Skeletal muscle cell (primary cell): Measurements from ENCODE around the gene UPP1.

Experiments used
- DNase-seq: peaks from one replicate; pipeline ENCODE4 v3.0.0-alpha.2; 2010; ENCODE audit warnings: low read depth
- H3K4me3 ChIP-seq: 2 replicates; pipeline ENCODE4 v1.5.1; 2011; ENCODE audit warnings: low read depth, mild to moderate bottlenecking, control low read depth, low read length, moderate library complexity

Gene UPP1

DNA sequence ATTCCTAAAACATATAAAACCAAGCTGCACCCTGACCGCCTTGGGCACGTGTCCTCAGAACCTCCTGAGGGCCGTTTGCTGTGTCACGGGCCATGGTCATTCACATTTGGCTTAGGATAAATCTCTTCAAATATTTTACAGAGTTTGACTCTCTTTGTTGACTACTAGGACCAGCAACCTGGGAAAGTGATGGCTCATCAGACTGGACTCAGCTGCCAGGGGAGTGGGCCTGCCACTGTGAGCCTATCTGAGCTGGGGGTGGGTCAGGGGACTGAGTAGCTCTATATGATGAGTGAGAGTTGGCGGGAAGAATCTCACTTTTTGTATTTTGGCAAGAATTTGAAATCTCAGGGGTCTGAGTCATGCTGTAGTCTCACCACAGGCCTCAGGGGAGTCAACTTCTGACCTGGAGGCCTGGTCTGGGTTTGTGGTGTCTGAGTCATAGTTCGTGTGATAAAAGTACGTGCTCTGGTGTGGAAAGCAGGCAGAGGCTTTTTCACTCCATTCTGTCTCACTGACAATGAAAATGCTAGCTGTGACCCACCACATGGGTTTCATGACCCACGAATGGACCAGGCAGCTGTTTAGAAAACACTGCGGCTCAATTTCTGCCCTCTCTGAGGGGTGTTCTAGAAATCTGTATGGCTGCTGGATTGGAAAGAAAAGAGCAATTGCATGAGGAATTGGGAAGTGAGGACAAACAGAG lies 4.2 kb upstream of the UPP1 start:
- peak; percentile 99 for DNase-seq
- H3K4me3 ChIP-seq = no peak overlapping the region

DNA sequence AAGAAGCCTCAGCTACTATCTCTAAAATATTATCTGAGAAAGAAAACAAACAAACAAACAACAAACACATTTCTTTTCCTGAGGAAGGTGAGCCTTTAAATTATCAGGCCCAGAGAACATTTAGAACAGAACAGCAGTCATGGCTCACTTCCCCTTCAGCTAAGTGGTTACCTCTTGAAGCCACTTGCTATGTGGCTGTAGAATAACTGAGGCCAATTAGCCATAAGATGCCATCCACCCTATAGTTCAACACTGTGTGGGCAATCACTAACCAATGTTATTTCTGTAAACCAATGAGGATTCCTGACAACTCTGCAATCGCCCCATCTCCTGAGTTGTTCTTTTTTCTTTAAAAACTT lies 3.7 kb upstream of the UPP1 start:
- no peak overlapping the region for H3K4me3 ChIP-seq
- DNase-seq = no peak

DNA sequence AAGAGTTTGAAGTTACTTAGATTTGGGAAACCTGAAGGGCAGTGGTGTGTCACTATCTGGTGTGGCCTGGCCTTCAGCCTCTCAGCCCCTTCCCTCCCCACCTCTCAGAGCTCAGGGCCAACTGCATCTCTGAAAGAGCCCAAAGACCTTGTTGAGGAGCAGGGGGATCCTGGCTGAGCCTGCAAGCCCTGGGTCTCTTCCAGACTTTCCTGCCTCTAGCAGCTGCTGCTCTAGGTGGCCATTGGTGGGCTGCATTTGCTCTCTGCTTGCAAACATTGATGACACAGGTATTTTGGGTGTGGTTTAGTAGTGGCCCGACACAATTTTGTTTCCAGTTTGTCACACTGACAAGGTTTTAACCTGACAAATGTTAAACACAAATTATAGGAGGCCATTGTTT lies 3.1 kb upstream of the UPP1 start:
- no peak for DNase-seq
- H3K4me3 ChIP-seq = no peak overlapping the region

DNA sequence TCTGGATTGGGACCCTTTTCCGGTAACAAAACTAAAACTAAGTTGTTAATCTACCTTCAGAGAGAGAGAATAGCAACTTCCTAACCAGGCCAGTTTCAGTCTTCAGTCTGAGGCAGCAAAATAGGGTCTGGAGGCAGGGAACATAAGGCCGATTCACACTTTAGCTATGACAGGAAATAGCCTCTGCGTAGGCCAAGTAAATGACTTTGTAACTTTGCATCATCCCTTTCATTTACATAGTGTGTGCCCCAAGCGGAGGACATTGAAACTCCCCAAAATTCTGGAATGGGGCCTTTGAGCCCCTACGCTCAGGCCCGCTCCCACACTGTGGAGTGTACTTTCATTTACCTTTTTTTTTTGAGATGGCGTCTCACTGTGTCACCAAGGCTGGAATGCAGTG lies 1.7 kb upstream of the UPP1 start:
- H3K4me3 ChIP-seq = no peak overlapping the region
- peak; percentile 59 for DNase-seq

DNA sequence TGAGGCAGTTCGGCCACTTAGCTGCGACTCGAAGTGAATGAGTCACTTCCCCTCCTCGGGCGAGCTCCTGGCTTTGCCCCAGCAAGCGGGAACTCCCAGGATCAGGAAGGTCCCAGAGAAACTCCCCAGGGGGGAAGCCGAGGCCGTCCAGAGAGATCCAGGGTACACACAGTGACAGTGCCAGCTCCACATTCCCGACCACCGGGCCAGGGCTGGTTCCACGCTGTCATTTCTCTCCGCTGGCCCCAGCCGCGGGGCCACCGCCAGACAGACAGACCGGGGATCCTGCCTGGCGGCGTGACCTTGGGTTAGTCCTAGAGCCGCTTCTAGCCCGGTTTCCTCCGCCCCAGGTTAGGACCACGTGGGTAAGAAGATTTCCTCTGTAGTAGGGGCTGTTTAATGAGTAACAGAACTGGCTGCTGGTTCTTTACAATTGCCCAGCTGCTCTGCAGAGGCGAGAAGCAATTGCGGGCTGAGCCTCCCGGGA lies 463 bp upstream of the UPP1 start:
- DNase-seq = peak; percentile 92
- peak overlapping the region; percentile 80 for H3K4me3 ChIP-seq

DNA sequence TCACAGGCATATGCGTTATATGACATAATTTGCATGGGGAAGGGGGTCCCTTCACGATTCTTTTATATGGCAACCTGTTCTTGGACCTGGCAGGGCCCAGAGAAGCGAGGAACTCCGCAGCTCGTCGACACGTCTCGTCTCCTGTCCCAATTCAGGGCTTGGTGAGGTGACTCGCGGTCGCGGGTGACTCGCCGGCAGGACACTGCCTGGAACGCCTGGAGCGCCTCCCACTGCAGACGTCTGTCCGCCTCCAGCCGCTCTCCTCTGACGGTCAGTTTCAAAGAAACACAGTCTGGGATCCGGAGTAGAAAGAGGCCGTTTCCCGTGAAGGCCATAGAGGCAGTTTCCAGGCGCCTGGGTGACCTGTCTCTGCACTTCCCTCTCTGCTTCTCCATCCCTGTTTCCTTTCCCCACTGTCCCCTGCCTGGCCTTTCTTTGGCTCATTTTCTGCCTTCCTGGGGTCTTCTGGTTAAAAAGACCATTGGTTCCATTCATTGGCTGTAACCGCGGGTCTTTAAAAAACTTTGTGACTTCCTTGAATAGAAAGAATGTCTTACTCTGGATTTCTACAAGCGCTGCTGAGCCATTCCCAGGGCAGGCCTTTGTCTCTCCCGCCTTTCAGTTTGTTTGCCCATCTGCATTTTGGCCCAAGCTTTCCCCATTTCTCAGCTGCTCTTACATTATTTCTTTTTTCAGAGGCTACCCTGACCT lies 1.2 kb downstream of the UPP1 start:
- H3K4me3 ChIP-seq = peak overlapping the region; percentile 80
- DNase-seq = no peak

DNA sequence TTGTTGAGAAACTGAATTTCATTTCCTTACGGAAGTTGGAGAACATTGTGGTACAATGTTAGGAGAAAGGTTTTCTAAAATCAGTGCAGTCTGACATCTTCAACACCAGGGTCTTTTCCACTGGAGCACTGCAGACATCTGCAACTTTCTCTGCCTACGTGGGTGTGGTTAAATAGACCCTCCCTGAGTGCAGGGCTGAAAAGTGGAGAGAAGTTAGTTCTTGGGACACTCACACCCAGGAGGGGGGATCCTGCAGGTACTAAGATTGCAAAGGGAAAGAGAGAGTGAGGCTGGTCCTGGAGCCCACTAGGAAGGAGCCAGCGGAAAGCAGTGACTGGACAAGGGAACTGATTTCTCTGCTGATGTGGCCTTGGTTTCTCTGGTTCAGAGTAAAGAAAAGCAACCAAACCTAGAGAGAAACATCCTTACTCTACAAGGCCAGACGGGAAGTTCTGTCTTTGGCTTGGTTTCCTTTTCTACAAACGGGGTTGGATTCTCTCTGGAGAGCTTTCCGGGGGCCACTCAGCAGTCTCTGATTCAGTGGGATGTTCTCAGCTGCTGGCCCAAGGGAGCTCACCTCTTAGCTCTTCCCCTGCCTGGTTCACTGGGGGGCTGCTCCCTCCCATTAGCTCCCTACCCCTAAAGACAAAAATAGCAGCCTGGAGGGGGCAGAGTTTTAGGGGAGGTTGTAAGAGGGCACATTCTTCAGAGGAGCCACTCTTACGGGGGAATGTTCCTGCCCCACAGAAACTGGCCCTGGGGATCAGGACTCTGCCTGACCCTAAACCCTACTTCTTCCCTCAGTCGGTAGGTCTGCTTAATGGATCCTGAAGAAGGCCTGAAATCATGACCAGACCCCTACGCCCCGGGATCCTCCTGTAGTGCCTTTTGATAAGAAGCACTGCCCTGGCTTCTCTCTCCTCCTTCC lies 2.7 kb downstream of the UPP1 start:
- no peak overlapping the region for H3K4me3 ChIP-seq
- DNase-seq = no peak

DNA sequence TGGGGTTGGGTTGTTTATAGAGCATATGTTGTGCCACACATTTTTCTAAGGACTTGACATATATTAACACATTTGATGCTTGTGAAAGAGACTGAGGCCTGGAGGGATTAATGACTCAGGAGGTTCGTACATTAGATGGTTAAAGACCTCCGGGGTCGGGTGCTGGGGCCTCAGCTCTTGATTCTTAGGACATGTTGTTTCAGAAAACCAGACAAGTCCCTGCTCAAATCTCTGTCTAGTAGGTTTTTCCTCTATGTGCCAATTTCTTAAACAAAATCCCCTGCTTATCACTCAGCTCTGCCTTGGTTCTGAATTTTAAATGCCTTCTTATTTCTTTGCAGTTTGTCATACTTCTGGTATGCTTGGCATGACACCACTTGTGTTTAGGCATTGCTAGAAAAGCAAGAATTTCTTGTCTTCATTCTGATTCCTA lies 5.8 kb downstream of the UPP1 start:
- no peak overlapping the region for H3K4me3 ChIP-seq
- DNase-seq = no peak

DNA sequence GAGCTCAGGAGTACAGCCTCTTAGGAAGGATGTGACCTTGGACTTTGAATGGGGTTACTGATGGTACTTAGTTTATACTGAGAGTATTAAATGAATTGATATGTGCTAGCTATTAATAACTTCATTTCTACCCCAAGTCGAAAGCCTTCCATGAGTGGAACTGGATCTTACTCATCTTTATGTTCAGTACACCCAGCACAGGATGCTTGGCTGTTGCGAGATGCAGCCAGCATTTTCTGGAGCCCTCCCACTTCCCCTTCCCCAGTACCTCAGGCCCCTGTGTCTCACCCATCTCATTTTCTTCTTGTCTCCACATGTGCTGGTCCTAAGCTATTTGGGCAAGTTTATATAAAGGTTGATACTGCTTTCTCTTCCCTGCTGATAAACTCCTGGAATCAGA lies 7.2 kb downstream of the UPP1 start:
- H3K4me3 ChIP-seq = no peak overlapping the region
- DNase-seq = no peak

DNA sequence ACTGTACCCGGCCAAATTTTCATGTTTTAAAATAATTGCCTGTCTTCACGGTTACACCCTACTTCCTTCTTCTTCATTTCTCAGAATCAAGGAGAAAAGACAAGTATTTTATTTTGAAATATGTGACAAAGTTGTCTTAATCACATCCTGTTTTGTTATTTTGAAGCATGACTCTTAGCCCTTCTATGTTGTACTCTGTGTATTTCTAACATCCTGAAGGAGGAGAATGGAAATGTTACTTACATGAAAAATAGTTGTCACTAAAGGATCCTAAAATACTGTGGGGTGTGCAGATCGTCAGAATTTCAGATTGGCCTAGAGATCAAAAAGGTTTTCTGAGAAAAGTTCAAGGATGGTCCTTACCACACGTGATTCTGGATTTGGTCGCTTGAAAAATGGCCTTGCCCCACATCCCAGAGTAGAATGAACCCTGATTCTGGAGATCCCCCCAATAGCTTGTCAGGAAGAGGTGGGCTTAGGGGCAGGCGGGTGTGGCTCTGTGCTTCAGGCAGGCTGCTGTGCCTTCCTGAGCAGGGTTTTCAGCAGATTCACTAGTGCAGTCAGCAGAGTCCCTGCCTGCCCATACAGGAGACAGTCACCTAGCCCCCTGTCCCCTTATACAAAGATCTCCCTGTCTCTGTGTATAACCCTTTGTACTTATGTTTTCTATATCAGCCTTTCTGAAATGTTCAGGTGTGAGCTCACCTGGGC lies 8.6 kb downstream of the UPP1 start:
- no peak for DNase-seq
- no peak overlapping the region for H3K4me3 ChIP-seq

DNA sequence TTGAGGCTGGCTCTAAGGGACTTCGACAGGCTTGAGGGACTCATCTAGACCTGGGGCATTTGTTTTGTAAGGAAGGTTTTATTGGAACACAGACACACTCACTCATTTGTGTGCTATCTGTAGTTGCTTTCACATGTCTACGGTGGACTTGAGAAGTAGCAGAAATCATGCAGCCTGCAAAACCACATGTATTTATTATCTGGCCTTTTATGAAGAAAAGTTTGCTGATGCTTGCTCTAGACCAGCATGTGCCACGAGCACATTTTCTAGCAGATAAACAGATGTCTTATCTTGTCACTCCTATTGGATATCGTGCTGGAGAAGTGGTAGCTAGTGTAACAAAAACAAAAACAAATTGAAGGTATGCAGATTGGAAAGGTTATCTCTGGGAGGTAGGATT lies 9.8 kb downstream of the UPP1 start:
- no peak for DNase-seq
- H3K4me3 ChIP-seq = no peak overlapping the region

DNA sequence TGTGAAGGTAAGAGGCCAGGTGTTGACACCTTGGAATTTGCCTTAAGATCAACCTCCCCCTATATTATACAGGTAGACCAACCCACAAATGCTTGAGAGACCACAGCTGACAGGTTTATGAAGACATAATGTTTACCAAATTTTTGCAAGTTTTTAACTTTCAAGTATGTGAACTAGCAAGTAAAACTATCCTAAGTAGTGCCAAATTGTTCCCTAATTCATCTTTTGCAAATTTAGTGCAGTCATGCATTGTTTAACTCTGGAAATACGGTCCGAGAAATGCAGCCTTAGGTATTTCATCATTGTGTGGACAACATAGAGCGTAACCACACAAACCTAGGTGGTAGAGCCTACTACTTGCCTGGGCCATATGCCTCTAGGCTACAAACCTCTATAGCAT lies 10.7 kb downstream of the UPP1 start:
- DNase-seq = no peak
- no peak overlapping the region for H3K4me3 ChIP-seq

DNA sequence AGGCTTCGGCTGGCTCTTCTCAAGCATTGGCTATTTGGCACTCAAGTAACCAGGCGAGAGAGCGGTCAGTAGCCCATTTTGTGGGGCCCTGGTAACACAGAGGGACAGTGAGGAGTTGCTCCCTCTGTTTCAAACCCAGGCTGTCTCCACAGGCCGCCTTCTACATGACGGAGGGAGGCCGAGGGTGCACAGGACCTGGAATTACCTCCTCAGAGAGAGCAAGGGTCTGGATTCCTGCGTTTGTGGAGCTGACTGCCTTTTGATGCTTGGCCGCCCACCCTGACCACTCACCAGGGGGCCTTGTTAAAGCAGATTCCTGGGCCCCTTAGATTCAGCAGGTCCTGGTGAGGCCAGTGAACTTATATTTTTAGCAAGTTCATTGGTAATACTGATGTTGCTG lies 12.3 kb downstream of the UPP1 start:
- no peak overlapping the region for H3K4me3 ChIP-seq
- DNase-seq = no peak

DNA sequence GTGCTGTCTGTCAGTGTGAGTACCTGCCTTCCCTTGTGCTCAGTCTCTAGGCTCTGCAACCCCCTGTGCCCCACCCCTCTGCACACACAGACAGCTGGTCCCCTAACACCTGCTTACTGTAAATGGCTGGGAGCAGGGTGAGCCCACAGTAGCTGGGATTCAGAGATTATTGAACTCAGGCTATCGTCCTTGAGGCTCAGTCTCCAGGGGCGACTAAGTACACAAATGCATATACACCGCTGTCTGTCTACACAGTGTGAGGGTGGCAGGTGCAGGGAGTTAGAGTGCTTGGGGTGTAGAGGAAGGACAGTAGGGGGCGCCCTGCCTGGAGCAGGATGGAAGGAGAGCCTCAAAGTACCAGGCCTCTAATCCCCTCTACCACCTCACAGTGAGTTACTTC lies 12.9 kb downstream of the UPP1 start:
- no peak for DNase-seq
- H3K4me3 ChIP-seq = no peak overlapping the region

DNA sequence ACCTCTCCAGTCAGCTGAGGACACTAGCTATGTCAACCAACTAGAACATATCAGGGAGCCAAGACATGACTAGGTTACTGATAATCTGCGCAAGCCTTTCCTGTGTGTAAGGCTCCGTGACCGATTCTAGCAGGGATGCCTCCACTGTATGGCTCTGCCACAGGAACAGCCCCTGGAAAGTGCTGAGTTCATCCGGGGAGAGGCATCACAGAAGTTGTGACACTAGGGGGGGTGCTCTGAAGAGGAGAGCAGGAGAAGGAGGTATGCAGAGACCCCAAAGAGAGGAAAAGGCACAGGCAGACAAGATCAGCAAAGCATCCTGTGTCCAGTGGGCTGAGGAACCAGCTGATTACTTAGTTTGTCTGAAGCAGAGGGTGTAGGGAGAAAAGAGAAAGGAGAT lies 13.5 kb downstream of the UPP1 start:
- DNase-seq = no peak
- no peak overlapping the region for H3K4me3 ChIP-seq

DNA sequence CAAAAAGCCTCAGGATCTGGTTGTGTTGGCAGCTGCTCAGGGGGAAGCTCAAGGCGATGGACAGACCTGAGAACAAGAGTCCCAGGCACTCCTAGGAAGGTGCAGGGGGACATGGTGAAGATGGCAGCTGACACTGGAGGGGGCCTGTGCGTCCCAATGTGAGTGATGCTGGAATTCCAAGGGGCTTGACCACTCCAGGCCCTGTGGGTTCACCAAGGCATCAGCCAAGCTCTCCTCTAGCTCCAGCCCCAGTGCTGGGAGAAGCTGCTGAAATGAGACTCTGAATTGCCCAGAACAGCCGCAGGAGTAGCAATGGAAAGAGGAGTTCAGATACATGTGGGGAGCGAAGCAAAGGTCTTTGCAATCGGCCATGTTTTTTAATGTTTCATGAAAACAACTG lies 16.0 kb downstream of the UPP1 start:
- H3K4me3 ChIP-seq = no peak overlapping the region
- DNase-seq = no peak

DNA sequence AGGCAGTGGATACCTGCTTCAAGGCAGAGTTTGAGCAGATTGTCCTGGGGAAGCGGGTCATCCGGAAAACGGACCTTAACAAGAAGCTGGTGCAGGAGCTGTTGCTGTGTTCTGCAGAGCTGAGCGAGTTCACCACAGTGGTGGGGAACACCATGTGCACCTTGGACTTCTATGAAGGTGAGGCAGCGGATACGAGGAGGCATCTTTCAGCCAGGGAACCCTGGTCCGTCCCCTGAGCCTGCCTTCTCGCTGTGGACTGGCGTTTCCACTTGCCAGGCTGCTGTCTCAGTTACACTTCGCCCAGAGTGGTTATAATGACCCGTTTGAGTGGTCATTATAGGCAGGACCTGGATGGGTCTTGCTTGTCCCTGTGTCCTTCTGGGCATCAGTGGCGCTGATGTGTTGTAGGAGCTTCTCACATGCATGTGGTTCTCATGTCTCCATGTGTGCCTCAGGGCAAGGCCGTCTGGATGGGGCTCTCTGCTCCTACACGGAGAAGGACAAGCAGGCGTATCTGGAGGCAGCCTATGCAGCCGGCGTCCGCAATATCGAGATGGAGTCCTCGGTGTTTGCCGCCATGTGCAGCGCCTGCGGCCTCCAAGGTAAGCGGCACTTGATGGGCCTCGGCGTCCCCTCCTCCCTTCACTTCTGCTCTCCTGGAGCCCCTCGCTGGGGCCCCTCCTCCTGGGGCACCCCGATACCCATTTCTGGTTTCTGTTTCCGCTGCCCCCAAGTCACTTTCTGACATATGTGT lies 18.0 kb downstream of the UPP1 start:
- no peak for DNase-seq
- no peak overlapping the region for H3K4me3 ChIP-seq

DNA sequence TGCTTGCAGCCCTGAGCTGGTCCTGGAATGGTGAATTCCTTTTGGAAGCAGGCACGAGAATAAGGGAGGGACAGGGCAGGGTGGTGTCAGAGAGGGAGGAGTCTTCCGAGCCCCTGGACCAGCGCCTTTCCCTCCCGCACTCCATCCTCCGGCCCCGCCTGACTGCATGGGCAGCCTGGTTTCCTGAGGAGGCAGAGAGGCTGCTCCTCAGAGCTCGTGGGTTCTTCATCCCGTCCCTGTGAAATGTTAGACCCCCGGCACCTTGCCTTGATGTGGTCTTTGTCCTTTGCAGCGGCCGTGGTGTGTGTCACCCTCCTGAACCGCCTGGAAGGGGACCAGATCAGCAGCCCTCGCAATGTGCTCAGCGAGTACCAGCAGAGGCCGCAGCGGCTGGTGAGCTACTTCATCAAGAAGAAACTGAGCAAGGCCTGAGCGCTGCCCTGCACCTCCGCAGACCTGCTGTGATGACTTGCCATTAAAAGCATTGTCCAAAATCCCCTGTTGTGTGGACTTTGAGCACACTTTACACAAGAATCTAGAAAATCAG lies 18.9 kb downstream of the UPP1 start:
- no peak overlapping the region for H3K4me3 ChIP-seq
- DNase-seq = no peak
